Activated CD4-positive, CD25-positive, alpha-beta regulatory T cell treated with anti-CD3 and anti-CD28 coated beads, Interleukin-2, amount 50 U/mL, for 16 hours (primary cell): ENCODE data around the gene TP53AIP1.

Experiments used
- DNase-seq: peaks from one replicate; pipeline ENCODE4 v3.0.0-alpha.2; 2020; ENCODE audit warnings: low read depth, low spot score

Gene TP53AIP1

DNA sequence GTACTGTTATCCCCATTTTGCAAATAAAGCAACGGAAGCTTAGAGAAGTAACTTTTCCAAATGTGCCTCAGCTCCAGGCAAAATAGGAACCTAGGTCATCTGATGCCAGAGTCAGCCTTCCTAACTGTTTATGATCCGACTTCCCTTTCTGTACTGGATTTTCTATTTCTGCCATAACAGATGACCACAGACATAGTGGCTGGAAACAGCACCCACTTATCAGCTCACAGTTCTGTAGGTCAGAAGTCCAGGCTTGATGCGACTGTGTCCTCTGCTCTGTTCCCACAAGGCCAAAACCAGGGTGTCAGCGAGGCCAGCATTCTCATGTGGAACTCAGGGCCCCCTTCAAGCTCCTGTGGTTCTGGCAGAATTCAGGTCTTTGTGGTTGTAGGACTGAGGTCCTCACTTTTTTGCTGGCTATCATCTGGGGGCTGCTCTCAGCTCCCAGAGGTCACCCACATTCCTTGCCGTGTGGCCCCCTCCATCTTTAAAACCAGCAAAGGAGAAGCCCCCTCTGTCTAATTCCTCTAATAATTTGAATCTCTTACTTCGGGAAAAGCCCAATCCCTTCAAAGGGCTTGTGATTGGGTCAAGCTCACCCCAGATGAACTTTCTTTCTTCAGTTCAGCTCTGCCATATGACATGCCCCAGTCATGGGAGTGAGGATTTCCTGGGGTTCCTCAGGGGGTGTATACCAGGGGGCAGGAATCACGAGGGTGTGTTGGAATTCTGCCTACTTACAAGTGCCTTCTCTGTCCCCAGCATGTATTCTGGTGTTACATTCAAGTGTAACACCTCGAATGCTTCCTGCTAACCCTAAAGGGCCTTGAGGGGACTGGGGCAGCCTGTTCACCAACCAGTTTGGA is 36.3 kb downstream of the TP53AIP1 start:
- DNase-seq: no peak

DNA sequence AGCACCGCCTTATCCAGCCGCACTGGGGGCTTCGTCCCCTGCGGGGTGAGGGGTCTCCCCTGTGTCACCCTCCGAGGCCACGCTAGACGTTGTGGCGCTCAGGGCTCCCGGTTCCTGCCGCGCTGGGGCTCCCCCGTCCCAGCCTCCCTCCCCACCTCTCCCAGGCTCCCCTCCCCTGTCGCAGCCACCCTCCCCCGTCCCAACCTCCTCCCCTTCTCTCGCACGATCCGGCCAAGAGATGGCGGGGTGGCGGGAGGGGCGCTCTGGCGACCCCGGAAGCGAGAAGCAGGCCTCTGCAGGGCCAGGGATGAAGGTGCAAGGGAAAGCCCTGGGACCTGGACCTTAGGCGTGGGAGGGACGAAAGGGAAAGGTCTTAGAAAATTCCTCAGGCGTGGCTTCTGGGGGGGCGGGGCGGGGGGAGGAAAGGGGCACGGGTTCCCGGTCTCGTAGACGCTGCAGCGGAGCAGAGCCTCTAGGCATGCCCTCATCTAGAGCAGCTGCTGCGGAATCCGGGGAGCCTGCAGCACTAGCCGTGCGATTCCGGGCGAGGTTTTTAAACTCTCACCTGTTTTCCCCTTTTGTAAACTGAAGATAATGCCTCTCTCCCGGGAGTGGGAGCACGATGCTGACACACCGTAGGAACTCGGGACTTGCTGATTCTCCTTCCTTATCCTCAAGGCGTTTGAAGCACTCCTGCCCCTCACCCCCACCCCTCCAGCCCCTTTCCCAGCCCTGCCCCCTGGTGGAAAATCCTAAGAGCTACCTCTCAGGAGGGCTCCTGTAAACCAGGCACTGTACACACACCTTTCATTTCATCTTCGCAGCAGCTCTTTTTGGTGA is 37.1 kb downstream of the TP53AIP1 start:
- no peak for DNase-seq

DNA sequence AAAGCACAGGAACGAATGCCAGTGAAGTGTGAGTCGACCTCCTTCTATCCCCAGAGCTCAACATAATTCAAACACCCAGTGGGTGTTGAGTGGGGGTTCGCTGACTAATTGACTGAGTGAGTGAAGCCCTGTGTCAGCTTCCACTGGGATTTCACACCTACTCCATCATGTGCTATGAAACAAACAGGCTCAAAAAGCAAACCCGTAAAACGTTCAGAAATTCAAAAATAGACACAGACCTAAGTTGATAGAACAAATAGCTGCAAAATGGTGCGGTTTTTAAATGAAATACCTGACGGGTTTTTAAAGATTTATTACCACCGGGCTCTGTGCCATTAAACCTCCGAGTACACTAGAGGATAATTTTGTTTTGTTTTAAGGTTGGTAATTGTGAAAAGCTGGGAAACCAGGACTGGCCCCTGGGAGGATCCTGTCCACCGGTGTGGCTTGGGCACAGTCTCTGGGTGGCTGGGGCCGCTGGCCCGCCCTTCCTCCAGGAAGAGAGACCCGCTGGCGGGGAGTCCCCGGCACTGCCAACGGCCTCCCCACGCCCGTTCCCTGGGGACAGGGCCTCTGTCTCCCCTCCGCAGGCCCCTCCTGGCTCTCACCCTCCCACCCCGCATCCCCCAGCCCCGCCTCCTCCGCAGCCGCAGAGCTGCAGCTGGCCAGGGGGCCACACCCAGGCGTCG is 37.9 kb downstream of the TP53AIP1 start:
- DNase-seq: no peak

DNA sequence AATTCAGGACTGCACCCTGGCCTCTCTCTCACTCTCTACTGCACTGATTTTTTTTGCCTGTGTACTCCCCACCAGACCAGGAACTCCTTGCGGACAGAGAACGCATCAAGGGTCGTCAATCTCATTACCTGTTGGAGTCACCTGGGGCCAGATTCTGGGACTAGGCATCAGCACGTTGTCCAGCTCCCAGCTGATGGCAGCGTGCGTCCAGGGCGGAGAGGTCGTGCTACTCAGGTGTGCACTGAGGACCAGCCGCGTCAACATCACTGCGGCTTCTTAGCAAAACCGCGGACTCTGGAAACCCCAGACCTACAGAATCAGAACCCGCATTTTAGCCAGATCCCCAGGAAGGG is 38.4 kb downstream of the TP53AIP1 start:
- DNase-seq: no peak

DNA sequence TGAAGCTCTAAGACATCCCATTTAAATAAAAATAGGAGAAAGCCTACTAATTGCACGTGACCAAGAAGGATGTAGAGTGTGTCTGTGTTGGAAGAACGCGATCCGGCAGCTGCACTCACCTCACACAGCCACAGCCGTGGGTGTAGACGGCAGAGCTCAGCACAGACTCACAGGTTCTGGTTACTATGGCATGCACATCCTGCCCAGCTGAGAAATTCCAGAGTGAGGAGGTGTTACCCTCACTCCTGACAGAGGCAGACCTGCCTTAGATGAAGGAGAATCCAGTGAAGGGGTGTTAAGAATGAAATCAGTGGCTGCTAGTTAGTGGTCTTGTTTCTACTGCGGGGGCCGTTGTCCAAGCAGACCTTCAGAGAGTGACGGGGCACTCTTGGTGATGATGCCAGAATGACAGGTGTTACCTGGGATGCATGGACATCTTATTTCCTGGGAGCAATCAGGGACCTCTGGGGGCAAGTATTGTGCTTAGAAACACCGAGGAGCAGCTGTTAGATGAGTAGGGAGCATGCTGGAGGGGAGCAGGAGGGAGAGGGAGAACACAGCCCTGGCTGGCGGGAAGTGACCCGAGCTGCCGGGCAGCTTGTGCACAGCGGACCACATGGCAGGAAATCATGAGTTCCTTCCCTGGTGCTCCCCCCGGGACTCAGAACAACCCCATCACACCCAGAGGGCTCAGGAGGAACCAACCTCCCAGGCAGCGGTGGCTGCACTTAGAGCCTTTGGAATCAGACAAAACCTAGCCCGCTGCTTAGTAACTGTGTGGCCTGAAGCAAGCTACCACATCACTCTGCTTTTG is 39.2 kb downstream of the TP53AIP1 start:
- no peak for DNase-seq

DNA sequence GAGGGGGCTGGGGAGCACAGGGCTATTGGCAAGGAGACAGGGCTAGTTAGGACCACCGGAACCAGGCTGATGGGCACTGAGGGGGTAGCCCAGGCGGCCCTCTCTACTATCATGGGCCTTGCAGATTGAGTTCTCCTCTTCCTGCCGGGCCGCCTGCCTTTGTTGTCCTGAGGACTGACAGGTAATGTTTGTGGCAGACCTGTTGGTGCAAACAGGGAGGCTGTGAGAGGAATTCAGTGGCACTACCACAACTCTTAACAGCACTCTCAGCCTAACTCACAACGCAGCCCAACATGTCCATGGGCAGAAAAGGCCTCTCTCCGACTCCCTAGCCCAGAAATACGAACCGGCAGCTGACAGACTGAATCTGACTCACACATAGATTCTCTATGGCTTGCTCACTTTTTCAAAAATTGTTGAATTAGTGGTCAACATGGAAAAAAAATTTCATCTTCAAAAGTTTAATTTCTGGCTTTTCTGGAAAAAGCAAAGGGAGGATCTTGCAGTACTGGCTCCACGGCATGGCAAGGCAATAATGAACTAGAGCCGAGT is 40.1 kb downstream of the TP53AIP1 start:
- DNase-seq: no peak

DNA sequence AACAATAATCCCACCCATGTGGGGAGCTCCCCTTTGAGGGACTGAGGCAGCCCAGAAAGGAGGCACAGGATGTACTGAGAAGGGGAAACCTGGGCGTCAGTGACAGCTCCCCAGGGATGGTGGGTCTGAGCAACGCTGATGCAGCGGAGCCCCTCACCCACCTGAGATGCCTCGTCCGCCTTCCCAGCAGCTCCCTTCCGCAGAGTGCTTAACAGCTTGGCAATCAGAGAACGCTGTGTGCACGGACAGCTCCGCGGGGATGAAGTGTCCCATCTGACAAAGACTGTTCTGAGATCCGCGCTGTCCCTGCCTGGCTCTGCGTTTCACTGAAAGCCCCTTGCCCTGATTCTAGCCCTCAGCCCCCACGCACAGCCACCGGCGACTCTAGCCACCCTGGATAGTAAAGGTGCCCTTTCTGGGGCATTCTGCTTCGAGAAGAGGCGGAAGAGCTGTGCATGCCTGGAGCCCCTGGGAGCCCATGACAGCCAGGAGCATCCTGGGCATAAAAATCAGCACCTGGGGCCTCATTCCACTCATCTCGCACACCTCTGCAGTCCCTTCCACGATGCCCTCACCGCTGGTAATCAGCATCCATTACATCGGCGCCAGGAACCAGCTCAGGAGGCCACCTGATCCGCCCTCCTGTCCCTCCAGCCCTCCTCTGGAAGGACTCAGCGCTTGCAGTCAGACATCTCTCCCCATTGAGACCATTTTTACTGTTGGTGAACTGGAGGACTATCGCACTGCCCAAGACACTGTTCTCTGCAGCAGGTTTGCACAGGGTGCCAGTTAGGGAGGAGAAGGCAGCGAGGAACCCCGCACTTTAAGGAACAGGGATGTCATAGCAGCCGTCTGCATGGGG is 40.8 kb downstream of the TP53AIP1 start:
- DNase-seq: no peak

DNA sequence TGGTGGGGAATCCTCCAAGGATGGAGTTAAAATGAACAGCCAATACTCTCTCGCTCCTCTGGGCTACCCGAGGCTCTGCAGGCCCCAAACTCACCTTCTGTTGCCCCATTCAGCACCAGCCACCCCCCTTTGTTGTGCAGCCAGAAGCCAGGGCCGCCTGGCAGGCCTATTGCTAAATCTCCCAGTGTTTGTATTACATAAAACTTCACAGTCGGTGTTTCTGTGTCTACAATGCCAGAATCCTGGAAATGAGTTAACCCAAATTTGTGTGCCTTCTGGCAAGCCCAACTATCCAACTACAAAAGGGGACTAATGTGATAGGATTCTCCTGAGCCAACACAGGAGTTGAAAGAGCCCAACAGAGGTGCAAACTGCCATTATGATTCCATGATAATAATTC is 42.2 kb downstream of the TP53AIP1 start:
- DNase-seq: no peak

DNA sequence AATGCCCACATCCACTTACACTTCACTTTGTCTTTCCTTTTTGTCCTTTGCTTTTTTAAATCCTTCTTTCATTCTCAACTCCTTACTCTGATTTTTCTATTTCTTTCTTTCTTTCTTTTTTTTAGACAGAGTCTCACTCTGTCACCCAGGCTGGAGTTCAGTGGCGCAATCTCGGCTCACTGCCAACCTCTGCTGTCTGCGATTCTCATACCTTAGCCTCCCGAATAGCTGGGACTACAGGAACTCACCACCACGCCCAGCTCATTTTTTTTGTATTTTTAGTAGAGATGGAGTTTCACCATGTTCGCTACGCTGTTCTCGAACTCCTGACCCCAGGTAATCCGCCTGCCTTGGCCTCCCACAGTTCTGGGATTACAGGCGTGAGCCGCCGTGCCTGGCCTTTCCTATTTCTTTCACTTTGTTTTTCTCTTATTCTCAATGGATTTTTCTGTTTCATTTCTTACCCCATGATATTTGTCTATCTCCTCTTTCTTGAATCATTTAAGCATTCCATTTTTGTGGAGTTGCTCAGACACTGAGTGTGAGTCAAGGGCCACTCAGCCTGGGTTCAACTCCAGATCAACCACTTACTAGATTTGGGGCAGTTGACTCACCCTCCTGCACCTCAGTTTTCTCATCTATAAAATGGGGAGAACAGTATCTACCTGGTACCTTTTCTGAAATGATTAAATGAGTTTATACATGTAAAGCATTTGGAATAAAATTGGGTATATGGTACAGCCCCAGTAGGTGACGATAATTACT is 43.9 kb downstream of the TP53AIP1 start:
- DNase-seq: no peak

DNA sequence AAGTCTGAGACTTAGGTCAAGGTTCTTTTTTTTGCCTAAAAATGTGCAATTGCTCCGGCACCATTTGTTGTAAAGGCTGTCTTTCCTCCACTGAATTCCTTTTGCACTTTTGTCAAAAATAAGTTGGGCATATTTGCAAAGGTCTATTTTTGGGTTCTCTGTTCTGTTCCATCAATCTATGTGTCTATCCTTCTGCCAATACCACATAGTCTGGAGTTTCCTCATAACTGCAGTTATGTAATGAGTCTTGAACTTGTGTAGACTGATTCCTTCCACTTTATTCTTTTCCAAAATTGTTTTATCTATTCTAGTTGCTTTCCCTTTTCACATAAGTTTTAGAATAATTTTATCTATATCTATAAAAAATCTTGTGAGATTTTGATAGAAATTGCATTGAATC is 44.8 kb downstream of the TP53AIP1 start:
- DNase-seq: no peak

DNA sequence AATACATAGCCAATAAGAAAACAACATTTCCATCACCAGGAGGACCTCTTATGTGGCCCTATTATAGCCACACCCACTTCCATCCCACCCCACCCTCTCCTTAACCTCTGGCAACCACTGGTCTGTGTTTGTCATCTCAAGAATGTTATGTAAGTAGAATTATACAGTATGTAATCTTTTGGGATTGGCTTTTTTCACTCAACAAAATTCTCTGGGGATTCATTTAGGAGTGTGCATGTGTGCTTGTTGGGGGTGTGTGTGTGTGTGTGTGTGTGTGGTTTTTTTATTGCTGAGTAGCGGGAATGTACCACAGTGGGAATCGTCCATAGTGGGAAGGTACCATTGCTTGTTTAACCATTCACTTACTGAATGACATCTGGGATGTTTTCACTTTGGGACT is 46.3 kb downstream of the TP53AIP1 start:
- no peak for DNase-seq

DNA sequence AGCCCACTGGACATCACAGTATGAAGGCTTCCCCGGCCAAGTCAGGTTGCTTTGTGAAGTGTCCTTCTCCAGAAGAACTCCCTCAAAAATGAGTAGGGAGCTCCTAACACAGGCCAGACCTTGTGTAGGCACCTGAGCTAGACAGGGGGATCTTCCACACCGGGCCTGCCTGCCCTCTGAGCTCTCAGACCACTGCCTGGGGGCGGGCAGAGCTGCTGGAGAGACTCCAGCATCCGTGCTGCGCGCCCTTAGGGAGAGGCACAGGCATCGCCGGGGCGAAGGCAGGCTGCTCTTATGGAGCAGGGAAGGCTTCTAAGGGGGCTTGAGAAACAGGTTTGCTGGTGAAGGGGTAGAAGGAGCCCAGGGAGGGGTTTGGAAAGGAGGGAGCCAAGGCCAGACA is 47.1 kb downstream of the TP53AIP1 start:
- no peak for DNase-seq

DNA sequence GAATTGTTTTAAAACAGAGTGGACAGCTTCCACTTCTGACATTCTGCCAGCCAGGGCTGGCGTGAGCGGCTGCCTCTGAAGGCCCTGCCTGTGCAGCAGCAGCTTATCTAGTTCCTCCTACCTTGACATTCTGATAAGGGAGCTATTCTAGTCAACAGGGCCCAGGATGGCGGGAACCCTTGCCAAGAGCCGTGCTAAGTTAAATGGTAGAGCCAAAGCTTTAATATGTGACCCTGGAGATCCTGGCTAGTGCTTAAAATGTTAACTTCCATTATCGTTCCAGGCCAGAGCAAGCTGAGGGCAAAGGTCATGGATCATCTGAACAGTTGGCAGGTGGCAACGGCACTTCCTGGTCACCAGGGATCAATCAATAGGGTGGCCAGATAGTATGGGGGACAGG is 48.0 kb downstream of the TP53AIP1 start:
- no peak for DNase-seq

DNA sequence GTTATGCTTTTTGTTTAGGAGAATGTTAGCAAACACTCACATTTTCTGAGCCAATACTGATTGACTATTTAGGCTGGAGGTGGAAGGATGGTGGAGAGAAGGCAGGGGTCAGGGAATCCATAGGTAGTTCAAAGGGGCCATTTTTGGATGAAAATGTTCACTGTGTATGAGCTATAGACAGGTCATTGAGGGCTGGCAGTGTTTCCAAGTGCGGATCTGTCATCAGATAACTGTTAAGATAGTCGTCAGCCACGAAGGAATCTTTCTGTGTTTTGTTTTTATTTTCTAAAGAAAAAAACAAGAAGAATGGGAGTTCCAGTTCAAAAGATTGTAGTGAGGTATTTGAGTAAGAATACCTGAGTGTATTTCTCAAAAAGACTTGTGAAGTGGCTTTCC is 48.4 kb downstream of the TP53AIP1 start:
- DNase-seq: no peak

DNA sequence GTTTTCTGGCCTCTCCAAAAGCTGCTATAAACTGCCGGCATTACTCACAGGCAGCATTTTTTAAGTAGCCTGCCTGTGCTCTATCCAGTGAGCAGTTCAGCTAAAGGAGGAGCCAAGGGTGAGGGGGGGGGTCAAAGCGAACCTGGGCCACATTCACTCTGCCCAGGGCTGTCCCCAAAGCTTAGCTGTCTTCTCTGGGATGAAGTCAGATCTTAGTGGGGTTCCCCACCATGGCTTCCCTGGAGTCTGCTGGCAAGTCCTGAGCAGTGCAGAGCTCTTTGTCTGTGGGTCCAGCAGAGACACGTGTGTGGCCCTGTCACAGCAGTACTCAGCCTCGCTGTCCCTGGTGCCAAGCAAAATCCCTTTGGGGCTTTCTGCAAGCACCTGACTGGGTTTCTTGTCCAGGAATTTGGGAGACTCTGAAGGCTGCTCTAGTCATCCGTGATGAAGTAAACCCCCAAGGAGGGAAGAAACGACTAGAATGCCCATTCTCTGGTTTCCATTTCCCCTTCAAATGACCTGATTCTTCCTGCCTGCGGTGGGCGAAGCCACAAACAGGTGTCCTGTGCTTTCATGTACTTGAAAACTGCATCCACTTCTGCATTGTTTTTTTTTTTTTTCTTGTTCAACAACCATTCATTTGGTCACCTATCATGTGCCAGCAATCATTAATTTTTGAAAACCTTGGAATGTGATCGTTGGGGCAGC is 48.9 kb downstream of the TP53AIP1 start:
- DNase-seq: no peak

DNA sequence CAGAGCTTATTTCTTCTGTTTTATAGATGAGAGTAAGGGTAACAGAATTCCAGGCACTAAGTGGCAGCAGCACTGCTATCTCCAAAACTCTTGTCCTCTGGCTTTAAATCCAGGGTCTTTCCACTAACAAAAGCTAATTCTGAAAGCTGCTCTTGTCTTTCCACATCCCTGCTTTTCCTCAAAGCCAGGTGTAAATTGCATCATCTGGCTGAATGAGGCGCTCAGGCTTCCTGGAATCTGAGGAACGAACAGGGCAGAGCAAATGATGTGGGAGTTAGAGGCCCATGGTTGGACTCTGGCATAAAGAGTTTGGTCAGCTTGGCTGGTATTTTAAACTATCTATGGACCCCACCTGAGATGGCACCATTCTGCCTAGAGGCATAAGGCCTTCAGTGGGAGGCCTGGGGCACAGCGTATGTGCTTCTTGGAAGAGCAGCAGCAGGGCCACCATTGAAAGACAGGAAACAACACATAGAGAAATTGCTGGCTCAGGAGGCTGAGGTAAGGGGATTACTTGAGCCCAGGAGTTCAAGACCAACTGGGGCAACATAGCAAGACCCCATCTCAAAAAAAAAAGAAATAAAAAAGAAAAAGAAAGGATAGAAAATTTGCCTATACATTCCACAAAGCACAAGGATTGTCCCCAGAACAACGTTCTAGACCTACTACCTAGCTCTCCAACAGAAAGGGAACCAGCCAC is 49.7 kb downstream of the TP53AIP1 start:
- DNase-seq: no peak

DNA sequence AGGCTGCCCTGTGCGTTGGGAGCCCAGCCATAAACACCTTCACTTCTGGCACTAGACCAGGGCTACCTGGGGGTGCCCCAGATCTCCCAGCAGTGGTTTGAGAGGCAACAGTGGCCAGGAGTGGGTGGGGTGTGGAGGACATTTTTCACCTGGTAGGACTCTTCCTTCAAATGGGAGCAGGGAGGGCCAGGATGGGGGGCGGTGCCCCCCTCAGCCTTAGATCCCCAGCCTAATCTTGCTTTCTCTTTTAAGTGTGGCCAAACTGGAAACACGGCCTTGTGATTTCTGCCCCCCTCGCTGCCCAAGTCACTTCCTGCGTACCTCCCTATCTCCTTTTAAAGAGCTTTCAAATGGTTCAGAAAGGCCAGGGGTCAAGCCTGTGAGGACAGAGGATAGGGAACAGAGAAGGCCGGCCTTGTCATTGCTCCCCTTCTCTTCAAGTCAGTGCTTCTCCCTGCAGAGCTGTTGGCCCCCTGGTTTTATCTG is 50.7 kb downstream of the TP53AIP1 start:
- DNase-seq: no peak
